HCT116 (cell line): Measurements from ENCODE around the gene PLCL2.

Experiments used
- CTCF ChIP-seq, 3 experiments: fragments of 200-600 bp in 1 of 3; sonication (generic) in 1 of 3; IDR thresholded peaks in 2 of 3; conservative IDR thresholded peaks in 1 of 3; 2 replicates each; pipeline ENCODE4 v1.5.1; 2012 to 2017; ENCODE audit warnings: low read depth in 2 of 3, low read length in 2 of 3, antibody characterized with exemption in 1 of 3, borderline replicate concordance in 1 of 3, control low read depth in 1 of 3, mild to moderate bottlenecking in 1 of 3, mixed read lengths in 1 of 3, mixed run types in 1 of 3, moderate library complexity in 1 of 3; ENCODE audit not compliant: insufficient read depth in 1 of 3
- POLR2AphosphoS5 ChIP-seq: IDR thresholded peaks from 2 replicates; pipeline ENCODE4 v1.6.1; 2011; ENCODE audit warnings: mild to moderate bottlenecking, low read depth, low read length, moderate library complexity

GRCh38 chr3:16999161-16999560, 114.4 kb downstream of the PLCL2 start:
- TF ChIP-seq CTCF (IDR thresholded peaks at IDR 0.05 in 2 of 3, conservative IDR thresholded peaks at IDR 0.05 in 1 of 3; ENCODE audit: borderline replicate concordance in 1 of 3, insufficient read depth in 1 of 3, low read depth in 2 of 3, low read length in 2 of 3): no peak
- TF ChIP-seq POLR2AphosphoS5: no peak
